Umbilical cord (tissue), 2 donors: ENCODE measurements around the gene PRDX3. TPM values are rescaled to one million over a fixed set of nuclear protein-coding genes. Genes with fewer than 3 reads are reported as not detected.

Source experiments
- DNase-seq: peaks from one replicate; pipeline ENCODE4 v3.0.0-alpha.2; 2015; ENCODE audit warnings: low spot score
- total RNA-seq: library from RNA; depleted of rRNA; stranded (reverse); fragments of >200 nt; gene quantifications from one replicate; pipeline ENCODE4 v1.2.3, GENCODE V29; 2014; ENCODE audit warnings: low replicate concordance; ENCODE audit not compliant: insufficient read depth

Gene PRDX3
- 105 TPM for total RNA-seq

DNA sequence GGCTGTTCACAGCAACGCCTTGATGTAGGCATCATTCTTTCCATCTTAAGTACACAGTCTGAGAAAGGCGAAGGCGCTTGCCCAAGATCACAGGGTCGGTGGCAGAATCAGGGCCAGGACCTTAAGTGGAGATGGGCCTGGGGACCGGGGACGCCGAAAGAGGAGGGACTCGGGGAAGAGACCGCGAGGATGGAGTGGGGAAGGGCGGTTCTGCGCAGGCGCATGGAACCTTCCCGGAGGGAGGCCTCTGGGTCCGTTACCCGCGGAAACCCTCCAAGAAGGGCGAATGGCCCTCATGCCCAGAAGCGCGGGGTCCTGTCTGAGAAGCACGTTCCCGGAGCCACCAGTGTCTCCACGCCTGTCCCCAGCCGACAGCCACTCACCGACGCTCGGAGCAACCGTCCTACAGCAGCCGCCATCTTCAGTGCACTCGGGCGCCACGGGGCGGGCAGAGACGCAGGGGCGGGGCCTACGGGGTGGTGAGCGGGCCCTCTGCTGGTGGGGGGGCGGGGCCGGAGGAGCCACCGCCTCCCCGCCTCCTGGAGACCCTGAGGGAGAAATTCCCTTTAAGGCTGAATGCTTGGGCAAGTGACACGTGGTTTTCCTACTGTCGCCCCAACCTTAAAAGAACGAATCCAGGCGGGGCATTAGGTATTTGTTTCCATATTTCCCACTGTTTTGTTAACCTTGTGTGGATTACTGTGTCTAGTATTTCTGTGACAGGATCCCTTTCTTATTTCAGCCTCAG is at the start of gene PRDX3:
Gene PRDX3 (minus strand): TSS at position 441 of the 748 bp plus-strand sequence. CDS start 22 bp downstream, at position 419.
- peak; percentile 96 for DNase-seq

GRCh38 chr10:119227825-119228224 is 49.2 kb upstream of the PRDX3 start:
- no peak for DNase-seq

GRCh38 chr10:119225083-119225658 is 46.6 kb upstream of the PRDX3 start:
- DNase-seq: no peak

DNA sequence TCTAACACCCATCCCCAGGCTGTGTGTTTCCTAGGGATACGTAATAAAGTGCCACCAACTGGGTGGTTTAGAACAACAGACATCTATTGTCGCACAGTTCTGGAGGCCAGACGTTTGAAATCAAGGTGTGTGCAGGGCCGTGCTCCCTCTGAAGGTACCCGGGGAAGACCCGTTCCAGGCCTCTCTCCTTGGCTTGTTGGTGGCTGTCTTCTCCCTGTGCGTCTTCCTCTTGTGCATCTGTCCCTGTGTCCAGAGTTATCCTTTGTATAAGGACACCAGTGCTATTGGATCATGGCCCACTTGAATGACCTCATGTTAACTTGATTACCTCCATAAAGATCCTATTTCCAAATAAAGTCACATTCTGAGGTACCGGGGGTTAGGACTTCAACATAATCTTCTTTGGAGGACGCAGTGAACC is 44.4 kb upstream of the PRDX3 start:
- no peak for DNase-seq

DNA sequence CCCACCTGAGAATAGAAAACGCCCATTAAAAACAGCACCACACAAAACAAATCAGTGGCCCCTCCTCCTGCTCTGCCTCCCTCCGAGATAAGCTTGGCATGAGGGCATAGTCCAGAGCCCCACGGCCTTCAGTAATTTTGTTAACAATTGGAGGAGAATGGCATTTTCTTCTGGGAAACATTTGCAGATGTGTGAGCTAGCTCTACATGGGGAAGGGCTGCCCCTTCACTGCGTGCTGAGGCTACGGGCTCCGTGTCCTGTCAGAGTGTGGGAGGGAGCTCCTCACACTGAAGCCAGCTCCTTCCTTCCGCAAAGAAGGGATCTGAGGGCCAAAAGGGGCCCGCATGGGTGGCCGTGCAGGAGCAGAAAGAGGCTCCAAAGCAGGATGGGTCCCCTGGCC is 43.9 kb upstream of the PRDX3 start:
- DNase-seq: peak; percentile 48

DNA sequence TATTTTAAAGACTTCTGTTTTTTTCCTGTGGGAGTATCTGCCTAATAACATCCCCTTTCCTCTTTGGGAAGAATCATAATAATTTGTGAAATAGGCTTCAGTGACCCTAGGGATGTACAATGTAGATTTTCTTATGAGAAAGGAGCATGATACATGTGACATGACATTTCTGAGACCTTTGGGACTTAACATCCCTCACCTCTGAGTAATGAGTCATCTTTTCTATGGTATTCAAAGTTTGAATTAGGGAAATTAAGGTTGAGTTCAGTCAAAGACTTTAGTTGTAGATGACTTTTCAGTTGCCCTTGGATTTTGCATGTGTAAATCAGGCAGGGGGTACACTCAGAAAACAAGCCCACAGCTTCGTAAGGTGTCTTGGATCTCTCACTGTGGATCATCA is 43.1 kb upstream of the PRDX3 start:
- DNase-seq: no peak

- peak; percentile 70 for DNase-seq
Observed at GRCh38 chr10:119221201-119221600, 42.6 kb upstream of the PRDX3 start.

DNA sequence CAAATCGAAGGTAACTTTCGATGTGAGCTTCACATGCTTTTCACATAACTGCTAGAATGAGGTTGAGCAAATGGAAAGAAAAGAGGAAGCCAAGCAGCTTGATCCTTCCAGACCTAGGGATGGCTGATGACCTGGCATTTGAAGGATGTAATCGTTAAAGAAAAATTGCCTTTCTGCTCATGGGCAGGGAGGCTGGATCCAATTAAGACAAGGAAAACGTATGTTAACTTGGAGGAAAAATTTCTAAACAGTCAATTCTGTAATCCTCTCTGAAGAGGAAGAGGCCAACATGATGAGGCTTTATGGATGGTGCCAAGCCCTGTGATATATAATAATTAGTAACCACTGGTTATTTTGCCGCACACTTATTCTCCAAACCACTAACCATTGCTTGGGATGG is 41.3 kb upstream of the PRDX3 start:
- DNase-seq: no peak

GRCh38 chr10:119217991-119218490 is 39.4 kb upstream of the PRDX3 start:
- DNase-seq: no peak

DNA sequence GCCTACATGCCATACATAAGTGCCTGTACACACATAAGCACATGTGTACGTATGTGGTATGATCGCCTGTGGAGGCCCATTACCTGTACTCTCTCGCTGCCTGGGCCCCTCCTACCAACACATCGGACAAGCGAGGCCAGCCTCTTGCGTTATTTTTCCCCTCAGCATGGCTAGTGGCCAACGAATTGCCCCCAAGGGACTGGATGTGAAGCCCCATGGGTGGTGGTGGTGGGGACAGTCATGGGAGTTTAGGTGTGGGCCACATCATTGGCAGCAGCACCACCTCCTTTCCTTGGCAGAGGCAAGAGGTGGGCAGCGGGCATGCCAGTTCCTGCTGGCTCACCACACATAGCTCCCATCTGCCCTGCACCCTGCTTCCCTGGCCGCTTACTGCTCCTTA is 38.8 kb upstream of the PRDX3 start:
- no peak for DNase-seq

- DNase-seq: no peak
Observed at GRCh38 chr10:119216127-119216526, 37.5 kb upstream of the PRDX3 start.

GRCh38 chr10:119215371-119215770 is 36.8 kb upstream of the PRDX3 start:
- no peak for DNase-seq

DNA sequence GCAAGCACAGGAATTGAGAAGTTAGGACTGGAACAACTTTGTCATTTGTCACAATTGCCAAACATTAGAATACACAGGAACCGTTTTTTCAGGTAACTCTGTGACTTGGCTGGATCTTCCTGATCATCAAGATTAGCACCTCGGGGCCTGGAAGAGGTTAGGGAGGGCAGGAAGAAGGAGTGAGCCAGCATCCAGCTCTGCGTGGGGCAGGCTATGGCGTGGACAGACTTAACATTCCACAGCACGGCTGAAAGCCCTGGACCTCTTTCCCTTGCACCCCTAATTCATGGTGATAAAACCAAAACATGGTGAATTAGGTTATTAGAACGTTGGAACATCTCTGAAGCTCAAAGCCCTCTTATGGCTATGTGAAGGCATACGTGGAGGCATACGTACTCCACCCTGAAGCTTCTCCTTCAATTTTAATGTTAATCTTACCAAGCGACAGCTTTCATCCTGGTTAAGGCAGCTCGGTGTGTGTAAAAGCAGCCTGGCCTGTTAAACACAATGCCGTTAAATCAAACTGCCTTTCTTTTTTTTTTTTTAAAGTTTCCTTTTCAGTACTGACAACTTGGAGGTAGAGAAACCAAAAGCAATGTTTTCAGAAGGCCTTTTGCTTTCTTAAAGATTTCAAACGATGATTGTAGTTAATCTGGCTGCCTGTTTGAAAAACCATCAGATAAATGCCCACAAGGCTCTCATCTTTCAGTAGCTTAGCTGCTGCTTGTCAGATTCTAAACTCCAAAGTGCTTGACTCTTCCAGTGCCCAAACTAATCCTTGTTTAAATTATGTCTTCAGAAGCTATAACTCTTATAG is 33.2 kb upstream of the PRDX3 start:
- peak; percentile 54 for DNase-seq

GRCh38 chr10:119211176-119211575 is 32.6 kb upstream of the PRDX3 start:
- DNase-seq: peak; percentile 54

- no peak for DNase-seq
Observed at GRCh38 chr10:119210633-119211032, 32.0 kb upstream of the PRDX3 start.

GRCh38 chr10:119209736-119210355 is 31.2 kb upstream of the PRDX3 start:
- DNase-seq: peak; percentile 29

DNA sequence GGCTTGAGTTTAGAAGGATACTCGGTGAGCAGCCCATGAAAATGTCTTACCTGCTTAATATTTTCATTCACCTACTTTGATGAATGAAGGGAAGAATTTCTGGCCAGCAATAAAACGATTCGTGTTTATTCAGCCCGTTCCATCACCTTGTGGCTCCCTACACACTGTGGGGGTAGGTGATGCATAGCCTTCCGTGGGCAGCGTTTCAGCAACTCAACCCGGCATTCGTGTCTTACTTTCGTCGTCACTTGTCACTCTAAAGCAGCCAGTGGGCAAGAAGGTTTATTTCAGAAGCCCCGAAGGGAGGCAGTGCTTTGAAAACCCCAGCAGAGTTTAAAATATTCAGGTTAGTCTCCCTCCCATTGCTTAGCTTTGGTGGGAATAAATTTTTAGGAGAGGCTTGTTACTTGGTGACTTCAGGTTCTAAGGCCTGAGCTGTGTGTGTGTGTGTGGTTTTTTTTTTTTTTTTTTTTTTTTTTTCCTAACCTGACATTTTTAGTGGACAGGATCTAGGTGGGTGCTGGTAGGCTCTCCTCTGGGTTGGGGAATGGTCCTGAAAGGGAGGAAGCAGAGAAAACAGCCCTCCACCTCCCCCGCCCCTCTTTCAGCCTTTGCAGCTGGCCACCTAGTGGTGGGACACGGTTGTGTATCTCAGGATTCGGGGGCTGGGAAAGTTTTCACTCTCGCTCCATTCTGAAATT is 30.6 kb upstream of the PRDX3 start:
- DNase-seq: peak; percentile 76

DNA sequence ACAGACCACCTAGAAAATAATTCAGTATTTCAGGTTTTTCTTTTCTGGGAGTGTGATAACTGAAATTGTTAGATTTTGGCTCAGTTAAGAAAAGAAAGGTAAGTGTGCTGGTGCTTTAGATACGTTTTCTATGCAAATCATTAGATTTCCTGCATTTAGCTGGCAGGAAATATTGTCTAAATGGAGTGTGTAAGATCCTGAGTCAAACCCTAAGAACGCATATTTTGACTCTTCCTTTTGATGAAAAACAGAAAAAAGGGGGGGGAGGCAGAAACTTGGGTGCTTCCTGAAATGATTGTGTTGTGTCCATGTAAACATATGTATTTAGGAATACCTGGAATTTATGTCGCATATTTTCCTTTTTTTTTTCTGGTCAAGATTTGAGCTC is 29.9 kb upstream of the PRDX3 start:
- peak; percentile 64 for DNase-seq

DNA sequence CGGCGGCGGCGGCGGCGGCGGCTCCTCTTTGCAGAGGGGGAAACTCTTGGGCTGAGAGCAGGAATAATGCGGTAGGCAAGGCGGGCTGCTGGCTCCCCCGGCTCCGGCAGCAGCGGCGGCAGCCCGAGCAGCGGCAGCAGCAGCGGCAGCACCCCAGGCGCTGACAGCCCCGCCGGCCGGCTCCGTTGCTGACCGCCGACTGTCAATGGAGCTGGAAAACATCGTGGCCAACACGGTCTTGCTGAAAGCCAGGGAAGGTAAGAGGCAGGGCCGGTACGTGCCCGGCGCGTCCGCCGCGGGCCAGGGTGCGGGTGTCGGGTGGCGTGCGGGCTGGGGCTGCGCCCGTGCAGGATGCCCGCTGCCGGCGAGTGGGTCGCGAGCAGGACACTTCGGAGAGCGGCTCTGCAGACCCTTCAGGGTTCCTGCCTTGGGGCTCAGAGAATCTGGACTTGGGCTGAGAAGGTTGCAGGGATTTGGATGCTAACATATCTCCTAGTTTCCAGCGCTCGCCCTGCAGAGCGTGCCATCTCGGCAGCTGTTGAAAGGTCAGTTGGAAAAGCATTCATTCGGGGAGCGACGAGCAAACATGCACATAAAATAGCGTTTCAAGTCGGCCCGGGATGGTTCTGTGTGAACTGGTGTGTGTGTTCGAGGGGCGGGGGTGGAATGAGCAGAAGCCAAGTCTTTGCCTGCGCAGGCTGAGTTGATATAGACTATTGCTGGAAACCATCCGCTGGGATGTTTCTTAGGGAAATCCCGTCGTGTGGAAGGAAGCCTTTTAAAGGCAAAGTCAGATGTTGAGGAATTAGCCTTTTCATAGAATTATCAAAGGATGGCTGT is 29.3 kb upstream of the PRDX3 start:
- peak; percentile 85 for DNase-seq

DNA sequence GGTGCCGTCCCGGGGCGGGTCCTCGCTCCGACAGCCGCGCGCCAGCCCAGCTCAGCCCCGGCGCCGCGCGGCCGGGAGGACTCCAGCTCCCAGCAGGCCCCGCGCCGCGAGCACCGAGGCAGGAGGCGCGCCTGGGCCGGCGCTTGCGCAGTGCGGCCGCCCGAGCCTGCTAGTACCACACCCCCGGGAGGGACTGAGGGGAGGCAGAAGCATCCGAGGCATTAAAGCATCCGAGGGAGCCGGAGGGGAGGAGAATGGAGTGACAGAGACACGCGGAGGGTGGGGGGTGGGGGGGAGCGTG is 28.7 kb upstream of the PRDX3 start, which contains the start of gene GRK5:
Gene GRK5 (plus strand): TSS at position 206 of the 301 bp plus-strand sequence. CDS start 347 bp downstream, outside the sequence.
- DNase-seq: peak; percentile 99
